K562 (cell line): ENCODE measurements around the gene ITSN1. TPM values are rescaled to one million over a fixed set of nuclear protein-coding genes. Genes with fewer than 3 reads are reported as not detected.

ENCODE experiments used
- CREBBP ChIP-seq: IDR thresholded peaks from one replicate; pipeline ENCODE4 v1.6.1; 2012; ENCODE audit warnings: low read depth, mild to moderate bottlenecking, control low read depth, inconsistent platforms, low read length
- ELF1 ChIP-seq: fragments of 200-800 bp; sonication (Bioruptor generic); IDR thresholded peaks from 2 replicates; pipeline ENCODE4 v1.6.1; 2016; ENCODE audit warnings: missing genetic modification characterization, missing compliant biosample characterization
- ETV6 ChIP-seq, 3 experiments: fragments of 150-350 bp in 1 of 3; sonication (generic) in 1 of 3; formaldehyde crosslinking in 1 of 3; IDR thresholded peaks; 2 replicates each; pipeline versions ENCODE4 v1.6.1 to v1.8.0; 2014 to 2022; ENCODE audit warnings: borderline replicate concordance in 2 of 3, low read depth in 2 of 3, antibody characterized with exemption in 1 of 3, low read length in 1 of 3, mild to moderate bottlenecking in 1 of 3, missing genetic modification reagents in 1 of 3
- FOXA3 ChIP-seq, 2 experiments: fragments of 450-650 bp in 1 of 2; sonication (generic) in 1 of 2; formaldehyde crosslinking; IDR thresholded peaks in 1 of 2; conservative IDR thresholded peaks in 1 of 2; 2 replicates each; pipeline versions ENCODE4 v1.4.0 to v1.8.0; 2020 to 2022; ENCODE audit warnings: mild to moderate bottlenecking in 2 of 2, missing genetic modification reagents in 1 of 2
- GABPB1 ChIP-seq: sonication (generic); formaldehyde crosslinking; IDR thresholded peaks from 2 replicates; pipeline ENCODE4 v1.8.0; 2022; ENCODE audit warnings: mild to moderate bottlenecking, missing genetic modification reagents
- GTF2E2 ChIP-seq: fragments of 200-800 bp; sonication (Bioruptor generic); IDR thresholded peaks from 2 replicates; pipeline ENCODE4 v1.6.1; 2016; ENCODE audit warnings: missing genetic modification characterization, missing compliant biosample characterization
- KAT8 ChIP-seq: fragments of 450-650 bp; IDR thresholded peaks from 2 replicates; pipeline ENCODE4 v1.6.1; 2016; ENCODE audit warnings: low read depth, mild to moderate bottlenecking
- KLF13 ChIP-seq: fragments of 450-650 bp; IDR thresholded peaks from 2 replicates; pipeline ENCODE4 v1.6.1; 2016; ENCODE audit warnings: missing genetic modification characterization, low read depth, mild to moderate bottlenecking, missing compliant biosample characterization, moderate library complexity, borderline replicate concordance
- L3MBTL2 ChIP-seq: fragments of 450-650 bp; IDR thresholded peaks from 2 replicates; pipeline ENCODE4 v1.6.1; 2016; ENCODE audit warnings: mild to moderate bottlenecking, moderate library complexity
- LCOR ChIP-seq: sonication (generic); formaldehyde crosslinking; IDR thresholded peaks from 2 replicates; pipeline ENCODE4 v1.8.0; 2022; ENCODE audit warnings: mild to moderate bottlenecking, missing genetic modification reagents
- LEF1 ChIP-seq: fragments of 450-650 bp; IDR thresholded peaks from 2 replicates; pipeline ENCODE4 v1.6.1; 2016; ENCODE audit warnings: mild to moderate bottlenecking
- PCBP1 ChIP-seq: fragments of 200-400 bp; formaldehyde crosslinking; IDR thresholded peaks from 2 replicates; pipeline ENCODE4 v1.6.1; 2018; ENCODE audit warnings: mild to moderate bottlenecking, low read depth, low read length; ENCODE audit not compliant: poor library complexity, severe bottlenecking
- TAF1 ChIP-seq: IDR thresholded peaks from 2 replicates; pipeline ENCODE4 v1.6.1; 2011; ENCODE audit warnings: mild to moderate bottlenecking, low read length, moderate library complexity; ENCODE audit not compliant: insufficient read depth, control insufficient read depth, severe bottlenecking; ENCODE audit errors: extremely low read depth
- TAL1 ChIP-seq: fragments of 450-650 bp; IDR thresholded peaks from 2 replicates; pipeline ENCODE4 v1.6.1; 2016; ENCODE audit warnings: mild to moderate bottlenecking
- TARDBP ChIP-seq: fragments of 450-650 bp; IDR thresholded peaks from 2 replicates; pipeline ENCODE4 v1.6.1; 2016
- TSC22D4 ChIP-seq: fragments of 450-650 bp; IDR thresholded peaks from 2 replicates; pipeline ENCODE4 v1.6.1; 2016; ENCODE audit warnings: missing genetic modification characterization, missing biosample characterization, control low read depth
- ZBTB1 ChIP-seq: sonication (generic); formaldehyde crosslinking; IDR thresholded peaks from 2 replicates; pipeline ENCODE4 v1.8.1; 2023; ENCODE audit warnings: missing genetic modification reagents, low read depth, mild to moderate bottlenecking, borderline replicate concordance
- ZNF146 ChIP-seq: IDR thresholded peaks from one replicate; pipeline ENCODE4 v1.6.1; 2018; ENCODE audit warnings: missing compliant biosample characterization; ENCODE audit not compliant: unreplicated experiment
- ZNF311 ChIP-seq: fragments of 250-450 bp; sonication (Bioruptor Pico); IDR thresholded peaks from 2 replicates; pipeline ENCODE4 v1.4.0; 2020; ENCODE audit warnings: mild to moderate bottlenecking, moderate library complexity
- ZNF780A ChIP-seq: fragments of 250-450 bp; sonication (Bioruptor Pico); IDR thresholded peaks from 2 replicates; pipeline ENCODE4 v1.5.0; 2021; ENCODE audit warnings: mild to moderate bottlenecking
- polyA plus RNA-seq, 8 experiments: library from polyadenylated mRNA; depleted of rRNA in 4 of 8; stranded (reverse) in 5 of 8; unstranded in 3 of 8; fragments of >200 nt; fragmentation: Nextera tagmentation in 2 of 8; fragmentation: Illumina TruSeq in 1 of 8; extraction: Ambion mirVana in 2 of 8; extraction: Trizol in 1 of 8; gene quantifications; 2 replicates each; pipeline versions ENCODE4 v1.2.1 to v1.2.3, GENCODE V29; 2011 to 2014; ENCODE audit warnings: inconsistent platforms in 1 of 8, missing spikeins in 1 of 8
- total RNA-seq, 7 experiments: library from RNA; depleted of rRNA in 6 of 7; stranded (reverse); fragments of >200 nt in 6 of 7; fragmentation: Illumina TruSeq in 2 of 7; extraction: Trizol in 2 of 7; gene quantifications; 2 replicates each; pipeline versions ENCODE4 v1.2.1 to v1.2.3, GENCODE V29; 2011 to 2021; ENCODE audit warnings: low replicate concordance in 1 of 7
- TF ChIP-seq, protein P1 (sequence below): fragments of 250-450 bp; sonication (Bioruptor Pico); IDR thresholded peaks from 2 replicates; pipeline ENCODE4 v1.5.0; 2022; ENCODE audit warnings: mild to moderate bottlenecking
- TF ChIP-seq, protein P2 (sequence below): sonication (generic); formaldehyde crosslinking; IDR thresholded peaks from 2 replicates; pipeline ENCODE4 v1.8.1; 2023; ENCODE audit warnings: mild to moderate bottlenecking, missing genetic modification reagents

The ITSN1 gene
- total and polyA plus RNA-seq, 9 of the 15 experiments (the other 6 are each of a cell fraction or from before 2014, with no cell fraction given): 1.1 to 12.6 (median 4.8) TPM

DNA sequence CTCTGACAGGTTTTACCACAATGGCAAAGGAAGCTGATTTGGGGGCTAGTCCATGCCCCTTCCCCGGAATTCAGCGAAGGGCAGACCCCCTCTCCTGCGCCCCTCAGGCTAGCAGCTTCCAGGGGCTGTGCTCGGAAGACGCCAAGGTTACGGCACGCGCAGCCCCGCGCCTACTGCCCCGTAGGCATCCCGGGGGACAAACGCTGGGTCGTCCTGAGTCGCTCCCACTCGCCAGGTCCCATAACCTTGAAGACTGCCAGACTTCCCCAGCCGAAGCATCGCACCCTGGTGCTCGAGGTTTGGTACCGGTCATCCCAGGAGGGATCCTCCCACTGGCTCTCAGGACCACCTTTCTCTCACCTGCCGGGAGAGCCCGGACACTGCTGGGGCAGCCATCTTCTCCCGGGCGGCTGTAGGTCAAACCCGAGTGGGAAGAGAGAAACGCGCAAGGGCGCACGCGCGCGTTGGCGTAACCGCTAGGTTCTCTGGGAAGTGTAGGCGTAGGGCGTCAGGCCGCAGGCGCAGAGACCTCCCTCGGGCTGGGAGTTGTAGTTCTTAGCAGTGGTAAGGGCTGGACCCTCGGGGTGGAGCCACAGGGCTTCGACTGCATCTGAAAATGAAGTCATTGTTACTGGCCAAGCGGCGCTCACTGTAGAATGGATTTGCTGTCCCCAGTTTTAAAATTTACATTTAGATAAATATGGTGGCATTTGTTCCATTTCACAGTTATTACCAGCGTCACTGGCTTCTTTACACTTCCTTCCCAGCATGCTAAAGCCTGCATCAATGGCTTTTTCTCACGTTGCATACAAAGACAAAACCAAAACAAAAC is 273.3 kb downstream of the ITSN1 start, which contains the start of gene ATP5PO (continued):
- TF ChIP-seq FOXA3 (CRISPR knock-in tag; conservative IDR thresholded peaks at IDR 0.05 in 1 of 2, IDR thresholded peaks at IDR 0.05 in 1 of 2) (peak in 1 of 2 experiments; percentile 63; a peak in 1 of 4 replicates), TAF1 (peak; percentile 97), ZNF311 (CRISPR knock-in tag) (no peak), TAL1 (no peak), KAT8 (no peak), KLF13 (tag) (no peak), ZBTB1 (CRISPR knock-in tag) (no peak; the same call in 1 of the 2 replicates), GTF2E2 (tag) (peak; percentile 93), LEF1 (no peak), PCBP1 (no peak), CREBBP (no peak), ZNF146 (CRISPR knock-in tag) (no peak), L3MBTL2 (peak; percentile 71), ETV6 (IDR thresholded peaks at IDR 0.05; ENCODE audit: borderline replicate concordance in 1 of 2, low read depth in 2 of 2, low read length in 1 of 2) (no peak), ETV6 (CRISPR knock-in tag; IDR thresholded peaks at IDR 0.05; ENCODE audit: borderline replicate concordance) (no peak), TSC22D4 (no peak), ELF1 (no peak), ZNF780A (CRISPR knock-in tag) (no peak), TARDBP (peak; percentile 67), LCOR (CRISPR knock-in tag) (no peak), GABPB1 (peak; percentile 52)
- TF ChIP-seq, protein P1, sequence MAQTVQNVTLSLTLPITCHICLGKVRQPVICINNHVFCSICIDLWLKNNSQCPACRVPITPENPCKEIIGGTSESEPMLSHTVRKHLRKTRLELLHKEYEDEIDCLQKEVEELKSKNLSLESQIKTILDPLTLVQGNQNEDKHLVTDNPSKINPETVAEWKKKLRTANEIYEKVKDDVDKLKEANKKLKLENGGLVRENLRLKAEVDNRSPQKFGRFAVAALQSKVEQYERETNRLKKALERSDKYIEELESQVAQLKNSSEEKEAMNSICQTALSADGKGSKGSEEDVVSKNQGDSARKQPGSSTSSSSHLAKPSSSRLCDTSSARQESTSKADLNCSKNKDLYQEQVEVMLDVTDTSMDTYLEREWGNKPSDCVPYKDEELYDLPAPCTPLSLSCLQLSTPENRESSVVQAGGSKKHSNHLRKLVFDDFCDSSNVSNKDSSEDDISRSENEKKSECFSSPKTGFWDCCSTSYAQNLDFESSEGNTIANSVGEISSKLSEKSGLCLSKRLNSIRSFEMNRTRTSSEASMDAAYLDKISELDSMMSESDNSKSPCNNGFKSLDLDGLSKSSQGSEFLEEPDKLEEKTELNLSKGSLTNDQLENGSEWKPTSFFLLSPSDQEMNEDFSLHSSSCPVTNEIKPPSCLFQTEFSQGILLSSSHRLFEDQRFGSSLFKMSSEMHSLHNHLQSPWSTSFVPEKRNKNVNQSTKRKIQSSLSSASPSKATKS: no peak
- TF ChIP-seq, protein P2, sequence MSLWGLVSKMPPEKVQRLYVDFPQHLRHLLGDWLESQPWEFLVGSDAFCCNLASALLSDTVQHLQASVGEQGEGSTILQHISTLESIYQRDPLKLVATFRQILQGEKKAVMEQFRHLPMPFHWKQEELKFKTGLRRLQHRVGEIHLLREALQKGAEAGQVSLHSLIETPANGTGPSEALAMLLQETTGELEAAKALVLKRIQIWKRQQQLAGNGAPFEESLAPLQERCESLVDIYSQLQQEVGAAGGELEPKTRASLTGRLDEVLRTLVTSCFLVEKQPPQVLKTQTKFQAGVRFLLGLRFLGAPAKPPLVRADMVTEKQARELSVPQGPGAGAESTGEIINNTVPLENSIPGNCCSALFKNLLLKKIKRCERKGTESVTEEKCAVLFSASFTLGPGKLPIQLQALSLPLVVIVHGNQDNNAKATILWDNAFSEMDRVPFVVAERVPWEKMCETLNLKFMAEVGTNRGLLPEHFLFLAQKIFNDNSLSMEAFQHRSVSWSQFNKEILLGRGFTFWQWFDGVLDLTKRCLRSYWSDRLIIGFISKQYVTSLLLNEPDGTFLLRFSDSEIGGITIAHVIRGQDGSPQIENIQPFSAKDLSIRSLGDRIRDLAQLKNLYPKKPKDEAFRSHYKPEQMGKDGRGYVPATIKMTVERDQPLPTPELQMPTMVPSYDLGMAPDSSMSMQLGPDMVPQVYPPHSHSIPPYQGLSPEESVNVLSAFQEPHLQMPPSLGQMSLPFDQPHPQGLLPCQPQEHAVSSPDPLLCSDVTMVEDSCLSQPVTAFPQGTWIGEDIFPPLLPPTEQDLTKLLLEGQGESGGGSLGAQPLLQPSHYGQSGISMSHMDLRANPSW: no peak
